ENCODE measurements around the gene SPIRE2. TPM values are rescaled to one million over a fixed set of nuclear protein-coding genes. Genes with fewer than 3 reads are reported as not detected.
"Not testable (repeated sequence)": the region's sequence is repeated elsewhere in the genome, so short reads cannot be mapped to it uniquely, and the experiment has no call there.

Gene SPIRE2
- total and polyA plus RNA-seq, 2 donors (not counting 1 experiment from before 2014, with no cell fraction given), result 0.98 to 2.0 TPM

GRCh38 chr16:89823087-89823823, 5.0 kb upstream of the SPIRE2 start:
- DNase-seq (no peak), ATAC-seq (ENCODE audit: low read depth) (no peak)
- Histone ChIP-seq H3K9me3 (ENCODE audit: control extremely low read depth in 1 of 3, control insufficient read depth in 2 of 3, insufficient read depth in 1 of 3, low read length in 2 of 3) (peaks cover 0 to 5% (median 0%) of the 10 kb centered on the region in 3 donors), H4K20me1 (ENCODE audit: control insufficient read depth, insufficient read depth, low read length, poor library complexity, severe bottlenecking) (no peaks in the 10 kb centered on the region), H3K4me1 (ENCODE audit: control insufficient read depth in 2 of 2, insufficient read depth in 2 of 2, low read length in 2 of 2) (peaks cover 3 to 4% of the 10 kb centered on the region in 2 donors), H3K4me3 (ENCODE audit: control extremely low read depth in 1 of 5, extremely low read depth in 1 of 5, insufficient read depth in 1 of 5, low read depth in 2 of 5, low read length in 4 of 5) (no peak overlapping the region), H3K4me2 (replicated peaks; ENCODE audit: low read depth, low read length, poor library complexity, severe bottlenecking) (no peak overlapping the region), H3K27ac (ENCODE audit: low read length in 2 of 2) (no peak overlapping the region), H3K79me2 (ENCODE audit: control insufficient read depth, insufficient read depth, low read length) (no peaks in the 10 kb centered on the region), H3K9ac (ENCODE audit: low read length) (no peak overlapping the region), H2AFZ (ENCODE audit: insufficient read depth, low read depth, low read length, poor library complexity, severe bottlenecking) (no peak overlapping the region), H3K27me3 (replicated peaks in 1 of 4; ENCODE audit: control extremely low read depth in 1 of 4, control insufficient read depth in 3 of 4, insufficient read depth in 4 of 4, low read length in 3 of 4) (peaks cover 0 to 16% (median 6%) of the 10 kb centered on the region in 4 experiments), H3K36me3 (replicated peaks in 1 of 2; ENCODE audit: control extremely low read depth in 1 of 2, control insufficient read depth in 1 of 2, extremely low read depth in 1 of 2, insufficient read depth in 2 of 2, low read length in 1 of 2) (no peaks in the 10 kb centered on the region)
- no peak for TF ChIP-seq CTCF (IDR thresholded peaks at IDR 0.05)
- POLR2A ChIA-PET, result interaction anchor here (0.9 kb wide), 1 partner anchor 276 kb away, joined by 3 read pairs; no protein-coding TSS in a partner anchor
- peaks cover 4% of the 10 kb centered on the region for H3K27me3 Mint-ChIP-seq
- no peaks in the 10 kb centered on the region for H3K9me3 Mint-ChIP-seq (ENCODE audit: insufficient read depth)
- H3K4me1 Mint-ChIP-seq, result peaks cover 4% of the 10 kb centered on the region
- CTCF ChIA-PET, result interaction anchor here (0.6 kb wide), 1 partner anchor 23 kb away, joined by 3 read pairs; no protein-coding TSS in a partner anchor
- no peak overlapping the region for H3K27ac Mint-ChIP-seq
- H3K4me3 Mint-ChIP-seq, result no peak overlapping the region
- WGBS (ENCODE audit: insufficient coverage), result 98% methylated on average over 3 of the region's 8 CpGs
- intact Hi-C loops (cut with micrococcal nuclease), result no loop called here

- H3K4me1 Mint-ChIP-seq; H3K4me1 ChIP-seq (ENCODE audit: control insufficient read depth in 2 of 2, insufficient read depth in 2 of 2, low read length in 2 of 2); H2AFZ ChIP-seq (ENCODE audit: insufficient read depth, low read depth, low read length, poor library complexity, severe bottlenecking); H3K27me3 Mint-ChIP-seq; H3K9me3 Mint-ChIP-seq (ENCODE audit: insufficient read depth); H3K4me3 ChIP-seq (ENCODE audit: control extremely low read depth in 1 of 5, extremely low read depth in 1 of 5, insufficient read depth in 1 of 5, low read depth in 2 of 5, low read length in 4 of 5); intact Hi-C loops (cut with micrococcal nuclease); H3K4me3 Mint-ChIP-seq; H3K27ac Mint-ChIP-seq; H3K4me2 ChIP-seq (replicated peaks; ENCODE audit: low read depth, low read length, poor library complexity, severe bottlenecking); H3K9me3 ChIP-seq (ENCODE audit: control extremely low read depth in 1 of 3, control insufficient read depth in 2 of 3, insufficient read depth in 1 of 3, low read length in 2 of 3); H3K27ac ChIP-seq (ENCODE audit: low read length in 2 of 2); ATAC-seq (ENCODE audit: low read depth); H3K36me3 ChIP-seq (replicated peaks in 1 of 2; ENCODE audit: control extremely low read depth in 1 of 2, control insufficient read depth in 1 of 2, extremely low read depth in 1 of 2, insufficient read depth in 2 of 2, low read length in 1 of 2); DNase-seq; H4K20me1 ChIP-seq (ENCODE audit: control insufficient read depth, insufficient read depth, low read length, poor library complexity, severe bottlenecking); H3K9ac ChIP-seq (ENCODE audit: low read length); H3K79me2 ChIP-seq (ENCODE audit: control insufficient read depth, insufficient read depth, low read length): not testable (repeated sequence)
- 100% methylated on average over 2 of the region's 5 CpGs for WGBS (ENCODE audit: insufficient coverage)
- POLR2A ChIA-PET, result interaction anchor here (0.9 kb wide), 1 partner anchor 277 kb away, joined by 3 read pairs; no protein-coding TSS in a partner anchor
- CTCF ChIA-PET, result interaction anchor here (0.6 kb wide), 1 partner anchor 23 kb away, joined by 3 read pairs; no protein-coding TSS in a partner anchor
- H3K27me3 ChIP-seq (replicated peaks in 1 of 4; ENCODE audit: control extremely low read depth in 1 of 4, control insufficient read depth in 3 of 4, insufficient read depth in 4 of 4, low read length in 3 of 4), result peaks cover 0 to 18% (median 6%) of the 10 kb centered on the region in 4 experiments
Measured at GRCh38 chr16:89823824-89824148, 4.5 kb upstream of the SPIRE2 start.
